ENCODE results near the gene HSP90AA1. TPM values are rescaled to one million over a fixed set of nuclear protein-coding genes. Genes with fewer than 3 reads are reported as not detected.
"Not testable (repeated sequence)": the region's sequence is repeated elsewhere in the genome, so short reads cannot be mapped to it uniquely, and the experiment has no call there.

The HSP90AA1 gene
- total RNA-seq, 2 donors from 2014 or later, result 411 to 457 TPM

DNA sequence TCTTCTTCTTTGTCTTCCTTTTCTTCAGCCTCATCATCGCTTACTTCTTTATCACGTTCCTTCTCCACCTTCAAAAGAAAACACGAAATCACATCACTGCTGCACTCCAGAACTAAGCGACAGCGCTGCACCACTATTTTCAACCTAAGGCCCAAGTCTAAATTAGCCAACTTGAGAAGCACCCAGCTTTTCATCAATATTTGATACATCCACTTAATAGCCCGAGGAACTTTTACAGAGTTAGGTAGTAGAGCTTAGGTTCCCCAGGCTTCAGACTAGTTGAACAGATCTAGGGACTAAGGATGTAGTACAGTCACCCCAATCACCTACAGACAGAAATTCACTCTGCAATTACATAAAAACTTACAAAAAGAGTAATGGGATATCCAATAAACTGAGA is 1.9 kb downstream of the HSP90AA1 start:
- Histone ChIP-seq H3K27ac (no peak overlapping the region), H3K4me3 (no peak overlapping the region), H3K4me1 (peaks cover 0 to 46% of the 10 kb centered on the region in 2 donors), H3K9me3 (no peaks in the 10 kb centered on the region), H3K36me3 (peaks cover 58% of the 10 kb centered on the region), H3K27me3 (no peaks in the 10 kb centered on the region)
- DNase-seq (ENCODE audit: low spot score), result no peak
- TF ChIP-seq, protein P1, sequence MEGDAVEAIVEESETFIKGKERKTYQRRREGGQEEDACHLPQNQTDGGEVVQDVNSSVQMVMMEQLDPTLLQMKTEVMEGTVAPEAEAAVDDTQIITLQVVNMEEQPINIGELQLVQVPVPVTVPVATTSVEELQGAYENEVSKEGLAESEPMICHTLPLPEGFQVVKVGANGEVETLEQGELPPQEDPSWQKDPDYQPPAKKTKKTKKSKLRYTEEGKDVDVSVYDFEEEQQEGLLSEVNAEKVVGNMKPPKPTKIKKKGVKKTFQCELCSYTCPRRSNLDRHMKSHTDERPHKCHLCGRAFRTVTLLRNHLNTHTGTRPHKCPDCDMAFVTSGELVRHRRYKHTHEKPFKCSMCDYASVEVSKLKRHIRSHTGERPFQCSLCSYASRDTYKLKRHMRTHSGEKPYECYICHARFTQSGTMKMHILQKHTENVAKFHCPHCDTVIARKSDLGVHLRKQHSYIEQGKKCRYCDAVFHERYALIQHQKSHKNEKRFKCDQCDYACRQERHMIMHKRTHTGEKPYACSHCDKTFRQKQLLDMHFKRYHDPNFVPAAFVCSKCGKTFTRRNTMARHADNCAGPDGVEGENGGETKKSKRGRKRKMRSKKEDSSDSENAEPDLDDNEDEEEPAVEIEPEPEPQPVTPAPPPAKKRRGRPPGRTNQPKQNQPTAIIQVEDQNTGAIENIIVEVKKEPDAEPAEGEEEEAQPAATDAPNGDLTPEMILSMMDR (IDR thresholded peaks at IDR 0.05), result no peak

DNA sequence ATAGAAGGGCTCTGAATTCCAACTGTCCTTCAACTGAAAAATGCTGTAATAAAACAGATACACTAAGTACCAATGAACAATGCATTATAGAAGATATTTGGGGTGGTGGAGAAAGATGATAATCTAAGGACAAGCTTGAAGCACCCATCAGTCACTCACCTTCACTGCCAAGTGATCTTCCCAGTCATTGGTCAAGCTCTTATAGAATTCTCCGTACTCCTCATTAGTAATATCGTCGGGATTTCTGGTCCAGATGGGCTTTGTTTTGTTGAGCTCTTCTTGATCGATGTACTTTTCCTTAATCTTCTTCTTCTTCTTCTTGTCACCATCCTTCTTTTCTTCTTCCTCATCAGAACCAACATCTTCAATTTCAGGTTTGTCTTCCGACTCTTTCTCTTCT is 2.3 kb downstream of the HSP90AA1 start:
- H3K4me3 ChIP-seq; DNase-seq (ENCODE audit: low spot score); H3K9me3 ChIP-seq; H3K27me3 ChIP-seq: not testable (repeated sequence)
- Histone ChIP-seq H3K4me1 (peaks cover 0 to 46% of the 10 kb centered on the region in 2 donors), H3K27ac (peak overlapping the region in 1 of 2 donors; percentile 3), H3K36me3 (peaks cover 62% of the 10 kb centered on the region)

DNA sequence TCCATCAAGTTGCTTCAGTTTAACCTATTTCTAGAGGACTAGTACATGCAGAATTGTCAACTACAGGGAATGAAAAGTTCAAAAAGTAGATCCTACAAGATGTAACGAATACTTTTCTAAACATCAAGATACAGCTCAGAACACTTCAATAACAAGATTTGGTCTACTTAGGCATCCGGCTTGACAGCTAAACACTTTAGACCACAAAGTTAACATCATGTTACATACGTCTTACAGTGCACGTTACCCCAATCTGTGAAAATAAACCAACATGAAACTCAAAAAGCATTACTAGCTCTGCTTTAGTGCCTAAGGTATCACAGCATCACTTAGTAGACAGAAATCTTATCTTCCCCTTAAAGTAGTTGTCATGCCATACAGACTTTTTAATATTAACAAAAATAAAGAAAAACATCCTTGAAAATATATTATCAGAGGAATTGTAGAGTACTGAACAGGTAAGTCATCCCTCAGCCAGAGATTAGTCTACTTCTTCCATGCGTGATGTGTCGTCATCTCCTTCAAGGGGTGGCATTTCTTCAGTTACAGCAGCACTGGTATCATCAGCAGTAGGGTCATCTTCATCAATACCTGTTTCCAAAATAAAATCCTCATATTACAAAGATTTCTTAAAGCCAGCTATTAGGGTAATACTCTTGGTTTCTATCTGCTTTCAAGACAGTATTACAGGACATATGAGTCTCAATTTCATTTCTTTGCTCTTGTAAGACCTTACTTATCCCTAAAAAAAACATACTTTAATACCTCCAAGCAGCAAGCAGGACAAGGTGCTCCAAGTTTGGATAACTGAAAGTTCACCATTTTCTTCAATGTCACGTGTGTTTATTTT is 5.4 kb downstream of the HSP90AA1 start:
- DNase-seq (ENCODE audit: low spot score), result no peak
- no peak overlapping the region for H3K4me3 ChIP-seq
- peaks cover 0 to 35% of the 10 kb centered on the region in 2 donors for H3K4me1 ChIP-seq
- no peaks in the 10 kb centered on the region for H3K27me3 ChIP-seq
- H3K9me3 ChIP-seq, result no peaks in the 10 kb centered on the region
- no peak overlapping the region for H3K27ac ChIP-seq
- TF ChIP-seq, protein P1 (IDR thresholded peaks at IDR 0.05), result no peak
- H3K36me3 ChIP-seq, result peaks cover 79% of the 10 kb centered on the region

DNA sequence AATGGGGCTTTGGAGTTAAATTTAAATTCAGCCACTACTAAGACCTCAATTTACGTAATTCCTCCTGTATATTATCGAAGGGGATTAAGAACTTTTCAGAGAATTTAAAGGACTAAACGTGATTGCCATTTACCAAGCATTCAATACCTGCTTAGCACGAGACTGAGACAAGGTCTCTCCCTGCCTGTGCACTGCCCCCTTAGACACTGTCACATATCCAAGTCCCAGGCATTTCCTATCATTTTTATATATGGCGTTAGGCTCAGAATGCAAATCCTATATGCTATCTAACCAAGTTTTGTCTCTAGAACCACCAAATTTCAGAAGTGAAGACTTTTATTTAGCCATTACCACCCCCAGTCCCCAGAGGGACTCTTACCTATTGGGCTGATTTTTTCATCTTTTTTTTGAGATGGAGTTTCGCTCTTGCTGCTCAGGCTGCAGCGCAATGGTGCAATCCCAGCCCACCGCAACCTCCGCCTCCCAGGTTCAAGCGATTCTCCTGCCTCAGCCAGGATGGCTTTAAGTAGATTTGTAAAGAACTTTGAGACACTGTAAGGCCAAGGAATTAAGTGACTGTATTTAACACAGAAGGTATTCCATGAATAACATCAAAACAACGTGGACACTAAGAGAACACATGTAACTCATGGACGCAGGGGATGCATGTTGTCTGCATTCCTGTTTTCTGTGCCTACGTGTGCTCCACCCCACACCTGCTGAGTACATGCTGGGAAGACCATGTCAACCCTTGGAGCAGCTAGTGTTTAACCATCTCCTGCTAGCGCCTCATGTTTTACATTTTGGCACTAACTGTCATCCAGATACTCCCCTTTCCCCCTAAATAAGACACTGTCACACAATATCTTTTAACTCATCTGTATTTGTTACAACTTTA is 6.4 kb downstream of the HSP90AA1 start:
- H3K36me3 ChIP-seq, result peaks cover 76% of the 10 kb centered on the region
- peaks cover 0 to 30% of the 10 kb centered on the region in 2 donors for H3K4me1 ChIP-seq
- no peak for DNase-seq (ENCODE audit: low spot score)
- no peaks in the 10 kb centered on the region for H3K9me3 ChIP-seq
- TF ChIP-seq, protein P1 (IDR thresholded peaks at IDR 0.05), result no peak
- H3K27me3 ChIP-seq, result no peaks in the 10 kb centered on the region
- H3K4me3 ChIP-seq, result no peak overlapping the region
- no peak overlapping the region for H3K27ac ChIP-seq

DNA sequence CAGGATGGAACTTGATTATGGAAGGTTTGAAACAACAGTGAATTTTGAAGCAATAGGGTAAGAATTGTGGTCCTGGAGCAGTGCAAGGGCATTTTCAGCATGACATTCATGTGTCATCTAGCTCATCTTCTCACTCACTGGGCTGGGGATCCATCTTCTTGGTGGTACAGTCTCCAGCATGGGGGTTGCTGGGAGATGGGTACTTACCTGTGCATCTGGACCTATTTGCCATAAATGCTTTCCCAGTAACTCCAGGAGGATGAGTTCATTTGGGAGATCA is 7.2 kb downstream of the HSP90AA1 start:
- H3K4me1 ChIP-seq, result peaks cover 0 to 22% of the 10 kb centered on the region in 2 donors
- H3K36me3 ChIP-seq, result peaks cover 69% of the 10 kb centered on the region
- no peaks in the 10 kb centered on the region for H3K27me3 ChIP-seq
- TF ChIP-seq, protein P1 (IDR thresholded peaks at IDR 0.05), result no peak
- DNase-seq (ENCODE audit: low spot score), result no peak
- no peak overlapping the region for H3K4me3 ChIP-seq
- H3K9me3 ChIP-seq, result no peaks in the 10 kb centered on the region
- no peak overlapping the region for H3K27ac ChIP-seq

Measured in right atrium auricular region (tissue), 2 donors.